Activated CD8-positive, alpha-beta T cell treated with anti-CD3 and anti-CD28 coated beads, Interleukin-2, amount 10 ng/mL, durations not matched to agents 7 days and 5 days (primary cell): Measurements from ENCODE around the gene ADA. TPM values are rescaled to one million over a fixed set of nuclear protein-coding genes. Genes with fewer than 3 reads are reported as not detected.
"Not testable (repeated sequence)": the region's sequence is repeated elsewhere in the genome, so short reads cannot be mapped to it uniquely, and the experiment has no call there.

Source experiments
- ATAC-seq: fragments of 150-1000 bp; cut with Tn5 transposase; one replicate; pipeline ENCODE4 v1.10.0; 2021; ENCODE audit warnings: moderate library complexity
- CTCF ChIA-PET: fragments of 350-600 bp; sonication (Branson Sonifier 250); formaldehyde crosslinking; loops from one replicate; lab custom pipeline; 2021; ENCODE audit warnings: antibody characterized with exemption; lab: Charles Lee
- POLR2A ChIA-PET: fragments of 350-600 bp; sonication (Branson Sonifier 250); formaldehyde crosslinking; loops from one replicate; lab custom pipeline; 2021; ENCODE audit warnings: antibody characterized with exemption; lab: Charles Lee
- DNase-seq: peaks from one replicate; pipeline ENCODE4 v3.0.0-alpha.2; 2020
- H3K27ac Mint-ChIP-seq: one replicate; pipeline ENCODE4 v1.8.0; 2021; ENCODE audit warnings: mild to moderate bottlenecking, mixed read lengths
- H3K27me3 Mint-ChIP-seq: one replicate; pipeline ENCODE4 v1.8.0; 2021; ENCODE audit warnings: low read depth, mixed read lengths
- H3K36me3 Mint-ChIP-seq: one replicate; pipeline ENCODE4 v1.8.0; 2021; ENCODE audit warnings: low read depth, mixed read lengths
- H3K4me1 Mint-ChIP-seq: one replicate; pipeline ENCODE4 v1.8.0; 2021; ENCODE audit warnings: low read depth, mixed read lengths
- H3K4me3 Mint-ChIP-seq: one replicate; pipeline ENCODE4 v1.8.0; 2021; ENCODE audit warnings: mild to moderate bottlenecking, mixed read lengths
- H3K9me3 Mint-ChIP-seq: one replicate; pipeline ENCODE4 v1.8.0; 2022; ENCODE audit warnings: mixed read lengths; ENCODE audit not compliant: insufficient read depth
- total RNA-seq, 2 experiments: library from RNA; stranded (reverse); gene quantifications; one replicate each; pipeline ENCODE4 v1.2.3, GENCODE V29; 2021

ADA gene
- total RNA-seq, 2 experiments from 2014 or later: 110 to 112 TPM

- ChIA-PET POLR2A (no interaction called here), CTCF (interaction anchor here (1.5 kb wide), 1 partner anchor 463 kb away, joined by 3 read pairs; no protein-coding TSS in a partner anchor)
- peak overlapping the region; percentile 59 for H3K27ac Mint-ChIP-seq
Observed at GRCh38 chr20:44678242-44678641, 26.7 kb upstream of the ADA start.

GRCh38 chr20:44672318-44672902 lies 20.9 kb upstream of the ADA start:
- H3K36me3 Mint-ChIP-seq, ATAC-seq, H3K27ac Mint-ChIP-seq, H3K9me3 Mint-ChIP-seq, H3K4me1 Mint-ChIP-seq, DNase-seq, H3K27me3 Mint-ChIP-seq: not testable (repeated sequence)
- CTCF ChIA-PET: interaction anchor here (1.3 to 3.1 kb wide), 7 partner anchors 11 to 454 kb away, joined by 3 to 27 read pairs (median 4); no protein-coding TSS in a partner anchor
- POLR2A ChIA-PET: interaction anchor here (1.2 to 1.8 kb wide), 3 partner anchors 22 to 30 kb away, joined by 6 to 9 read pairs (median 7); partner anchors contain the start of gene ADA
- peak overlapping the region; percentile 80 for H3K4me3 Mint-ChIP-seq

More at GRCh38 chr20:44678242-44678641, 26.7 kb upstream of the ADA start:
- Mint-ChIP-seq H3K27me3 (no peaks in the 10 kb centered on the region), H3K4me3 (no peak overlapping the region), H3K4me1 (peaks cover 4% of the 10 kb centered on the region), H3K9me3 (no peaks in the 10 kb centered on the region), H3K36me3 (no peaks in the 10 kb centered on the region)
- DNase-seq: no peak
- no peak for ATAC-seq

- H3K27ac Mint-ChIP-seq, H3K27me3 Mint-ChIP-seq, H3K4me1 Mint-ChIP-seq, H3K36me3 Mint-ChIP-seq, H3K9me3 Mint-ChIP-seq: not testable (repeated sequence)
- DNase-seq (peak; percentile 87), ATAC-seq (peak; percentile 88)
- peak overlapping the region; percentile 80 for H3K4me3 Mint-ChIP-seq
- ChIA-PET CTCF (interaction anchor here (1.3 to 3.1 kb wide), 7 partner anchors 12 to 453 kb away, joined by 3 to 27 read pairs (median 4); no protein-coding TSS in a partner anchor), POLR2A (interaction anchor here (1.2 to 1.8 kb wide), 3 partner anchors 21 to 29 kb away, joined by 6 to 9 read pairs (median 7); partner anchors contain the start of gene ADA)
Observed at GRCh38 chr20:44671541-44671940, 20.0 kb upstream of the ADA start.

GRCh38 chr20:44670851-44671250 lies 19.4 kb upstream of the ADA start:
- not testable (repeated sequence) for H3K27ac Mint-ChIP-seq, DNase-seq, H3K27me3 Mint-ChIP-seq, H3K9me3 Mint-ChIP-seq, ATAC-seq
- ChIA-PET CTCF (interaction anchor here (3.1 kb wide), 1 partner anchor 12 kb away, joined by 27 read pairs; no protein-coding TSS in a partner anchor), POLR2A (interaction anchor here (1.8 kb wide), 1 partner anchor 20 kb away, joined by 7 read pairs; the partner anchor contains the start of gene ADA)
- H3K4me1 Mint-ChIP-seq: peaks cover 10% of the 10 kb centered on the region
- H3K4me3 Mint-ChIP-seq: peak overlapping the region; percentile 80
- peaks cover 13% of the 10 kb centered on the region for H3K36me3 Mint-ChIP-seq

GRCh38 chr20:44666066-44666465 lies 14.6 kb upstream of the ADA start:
- no peak overlapping the region for H3K4me3 Mint-ChIP-seq
- POLR2A ChIA-PET: interaction anchor here (1.1 kb wide), 1 partner anchor 18 kb away, joined by 3 read pairs; no protein-coding TSS in a partner anchor

GRCh38 chr20:44664131-44664530 lies 12.6 kb upstream of the ADA start:
- Mint-ChIP-seq H3K36me3 (peaks cover 44% of the 10 kb centered on the region), H3K27me3 (no peaks in the 10 kb centered on the region), H3K27ac (no peak overlapping the region), H3K4me3 (no peak overlapping the region), H3K9me3 (no peaks in the 10 kb centered on the region), H3K4me1 (peaks cover 26% of the 10 kb centered on the region)
- ChIA-PET CTCF (interaction anchor here (1.4 to 1.9 kb wide), 4 partner anchors 9 to 21 kb away, joined by 3 to 6 read pairs (median 4); no protein-coding TSS in a partner anchor), POLR2A (no interaction called here)
- DNase-seq (no peak), ATAC-seq (no peak)

More at GRCh38 chr20:44666066-44666465, 14.6 kb upstream of the ADA start:
- DNase-seq (no peak), ATAC-seq (no peak)
- no peak overlapping the region for H3K27ac Mint-ChIP-seq
- CTCF ChIA-PET: interaction anchor here (0.7 to 3.6 kb wide), 4 partner anchors 16 to 1124 kb away, joined by 3 to 16 read pairs (median 7); no protein-coding TSS in a partner anchor
- H3K27me3 Mint-ChIP-seq: no peaks in the 10 kb centered on the region
- H3K36me3 Mint-ChIP-seq: peaks cover 29% of the 10 kb centered on the region
- H3K4me1 Mint-ChIP-seq: peaks cover 25% of the 10 kb centered on the region
- H3K9me3 Mint-ChIP-seq: no peaks in the 10 kb centered on the region

GRCh38 chr20:44662261-44662660 lies 10.8 kb upstream of the ADA start:
- ATAC-seq: no peak
- H3K9me3 Mint-ChIP-seq: no peaks in the 10 kb centered on the region
- no peak for DNase-seq
- peaks cover 22% of the 10 kb centered on the region for H3K4me1 Mint-ChIP-seq
- POLR2A ChIA-PET: interaction anchor here (0.8 kb wide), 1 partner anchor 12 kb away, joined by 3 read pairs; no protein-coding TSS in a partner anchor
- no peak overlapping the region for H3K27ac Mint-ChIP-seq
- CTCF ChIA-PET: interaction anchor here (1.9 kb wide), 1 partner anchor 21 kb away, joined by 6 read pairs; no protein-coding TSS in a partner anchor
- H3K4me3 Mint-ChIP-seq: no peak overlapping the region
- H3K27me3 Mint-ChIP-seq: no peaks in the 10 kb centered on the region
- peaks cover 55% of the 10 kb centered on the region for H3K36me3 Mint-ChIP-seq

- peaks cover 22% of the 10 kb centered on the region for H3K4me1 Mint-ChIP-seq
Observed at GRCh38 chr20:44660581-44660980, 9.1 kb upstream of the ADA start.

GRCh38 chr20:44659931-44660330 lies 8.4 kb upstream of the ADA start:
- DNase-seq (no peak), ATAC-seq (no peak)
- CTCF ChIA-PET: no interaction called here
- no peak overlapping the region for H3K27ac Mint-ChIP-seq
- no peak overlapping the region for H3K4me3 Mint-ChIP-seq
- POLR2A ChIA-PET: no interaction called here
- H3K36me3 Mint-ChIP-seq: peaks cover 54% of the 10 kb centered on the region
- no peaks in the 10 kb centered on the region for H3K9me3 Mint-ChIP-seq
- peaks cover 19% of the 10 kb centered on the region for H3K4me1 Mint-ChIP-seq
- no peaks in the 10 kb centered on the region for H3K27me3 Mint-ChIP-seq

More at GRCh38 chr20:44660581-44660980, 9.1 kb upstream of the ADA start:
- Mint-ChIP-seq H3K9me3 (no peaks in the 10 kb centered on the region), H3K27me3 (no peaks in the 10 kb centered on the region), H3K27ac (no peak overlapping the region), H3K36me3 (peaks cover 54% of the 10 kb centered on the region), H3K4me3 (no peak overlapping the region)
- ChIA-PET CTCF (no interaction called here), POLR2A (no interaction called here)
- no peak for DNase-seq
- no peak for ATAC-seq

- ATAC-seq (no peak), DNase-seq (no peak)
- Mint-ChIP-seq H3K27ac (no peak overlapping the region), H3K9me3 (no peaks in the 10 kb centered on the region), H3K36me3 (peaks cover 62% of the 10 kb centered on the region), H3K27me3 (no peaks in the 10 kb centered on the region), H3K4me1 (peaks cover 18% of the 10 kb centered on the region), H3K4me3 (no peak overlapping the region)
- POLR2A ChIA-PET: interaction anchor here (0.6 kb wide), 1 partner anchor 76 kb away, joined by 4 read pairs; no protein-coding TSS in a partner anchor
- CTCF ChIA-PET: interaction anchor here (0.8 kb wide), 1 partner anchor 8 kb away, joined by 3 read pairs; no protein-coding TSS in a partner anchor
Observed at GRCh38 chr20:44658810-44659209, 7.3 kb upstream of the ADA start.

GRCh38 chr20:44657875-44658274 lies 6.4 kb upstream of the ADA start:
- POLR2A ChIA-PET: no interaction called here
- H3K36me3 Mint-ChIP-seq: peaks cover 65% of the 10 kb centered on the region
- CTCF ChIA-PET: interaction anchor here (0.8 to 1.4 kb wide), 2 partner anchors 9 to 25 kb away, joined by 3 to 4 read pairs; no protein-coding TSS in a partner anchor

More at GRCh38 chr20:44657875-44658274, 6.4 kb upstream of the ADA start:
- Mint-ChIP-seq H3K27ac (no peak overlapping the region), H3K9me3 (no peaks in the 10 kb centered on the region), H3K4me3 (no peak overlapping the region), H3K4me1 (peaks cover 27% of the 10 kb centered on the region), H3K27me3 (no peaks in the 10 kb centered on the region)
- ATAC-seq (no peak), DNase-seq (no peak)
